Measurements from ENCODE around the gene ZBTB2. TPM values are rescaled to one million over a fixed set of nuclear protein-coding genes. Genes with fewer than 3 reads are reported as not detected.

The ZBTB2 gene
- total RNA-seq, 1 experiment from 2014 or later, result 8.9 TPM

- Histone ChIP-seq H3K4me1 (replicated peaks; ENCODE audit: insufficient read depth) (peaks cover 22% of the 10 kb centered on the region), H3K27me3 (ENCODE audit: insufficient read depth, low read depth) (no peaks in the 10 kb centered on the region), H3K4me2 (no peak overlapping the region), H3F3A (ENCODE audit: insufficient read depth, low read depth) (peaks cover 21% of the 10 kb centered on the region), H3K9me3 (ENCODE audit: insufficient read depth, low read depth) (no peaks in the 10 kb centered on the region), H3K27ac (no peak overlapping the region), H3K9me2 (ENCODE audit: insufficient read depth) (no peaks in the 10 kb centered on the region), H2AFZ (no peak overlapping the region), H3K79me2 (ENCODE audit: low read depth) (peaks cover 43% of the 10 kb centered on the region), H4K20me1 (ENCODE audit: insufficient read depth) (no peaks in the 10 kb centered on the region; the same call in 1 of the 2 replicates), H3K36me3 (ENCODE audit: low read depth) (peaks cover 21% of the 10 kb centered on the region; the same call in 1 of the 2 replicates), H3K4me3 (no peak overlapping the region)
- CTCF ChIA-PET, result no interaction called here
- no TSS peak for BruUV-seq (replicated peaks)
- TF ChIP-seq CTCF (conservative IDR thresholded peaks at IDR 0.05) (no peak; the same call in 1 of the 2 replicates), EZH2 (IDR thresholded peaks at IDR 0.05; ENCODE audit: low read depth) (no peak)
- POLR2A ChIA-PET (ENCODE audit: unreplicated experiment), result no interaction called here
- intact Hi-C loops (cut with micrococcal nuclease; ENCODE audit: unreplicated experiment), result no loop called here
- no peak for DNase-seq
Measured at GRCh38 chr6:151370509-151371078, 20.8 kb downstream of the ZBTB2 start.

GRCh38 chr6:151365233-151365632, 26.1 kb downstream of the ZBTB2 start:
- H3K27ac ChIP-seq, result no peak overlapping the region
- no peak overlapping the region for H3K4me3 ChIP-seq
- no peaks in the 10 kb centered on the region for H3K9me3 ChIP-seq (ENCODE audit: insufficient read depth, low read depth)
- intact Hi-C loops (cut with micrococcal nuclease; ENCODE audit: unreplicated experiment), result no loop called here
- POLR2A ChIA-PET (ENCODE audit: unreplicated experiment), result no interaction called here
- no TSS peak for BruUV-seq (replicated peaks)
- H3K27me3 ChIP-seq (ENCODE audit: insufficient read depth, low read depth), result no peaks in the 10 kb centered on the region
- DNase-seq, result no peak
- H4K20me1 ChIP-seq (ENCODE audit: insufficient read depth), result no peaks in the 10 kb centered on the region; the same call in 1 of the 2 replicates
- no peak overlapping the region for H3K4me2 ChIP-seq
- TF ChIP-seq EZH2 (IDR thresholded peaks at IDR 0.05; ENCODE audit: low read depth), result no peak
- no peak for TF ChIP-seq CTCF (conservative IDR thresholded peaks at IDR 0.05)
- peaks cover 10% of the 10 kb centered on the region; the same call in 1 of the 2 replicates for H3F3A ChIP-seq (ENCODE audit: insufficient read depth, low read depth)
- H3K4me1 ChIP-seq (replicated peaks; ENCODE audit: insufficient read depth), result no peaks in the 10 kb centered on the region
- no peaks in the 10 kb centered on the region for H3K79me2 ChIP-seq (ENCODE audit: low read depth)
- H3K9me2 ChIP-seq (ENCODE audit: insufficient read depth), result no peaks in the 10 kb centered on the region
- CTCF ChIA-PET, result no interaction called here
- 0 out of 2 replicates have a peak, but pooled peaks cover 16% of the 10 kb centered on the region for H3K36me3 ChIP-seq (ENCODE audit: low read depth)
- no peak overlapping the region for H2AFZ ChIP-seq

- ChIA-PET POLR2A (ENCODE audit: unreplicated experiment) (no interaction called here), CTCF (no interaction called here)
- Histone ChIP-seq H3K27ac (no peak overlapping the region), H3K27me3 (ENCODE audit: insufficient read depth, low read depth) (no peaks in the 10 kb centered on the region), H2AFZ (no peak overlapping the region), H3K36me3 (ENCODE audit: low read depth) (peaks cover 14% of the 10 kb centered on the region; the same call in 1 of the 2 replicates), H3K4me2 (no peak overlapping the region), H3K9me2 (ENCODE audit: insufficient read depth) (no peaks in the 10 kb centered on the region), H3K4me3 (no peak overlapping the region), H3K4me1 (replicated peaks; ENCODE audit: insufficient read depth) (no peaks in the 10 kb centered on the region), H3K79me2 (ENCODE audit: low read depth) (no peaks in the 10 kb centered on the region), H3F3A (ENCODE audit: insufficient read depth, low read depth) (peaks cover 26% of the 10 kb centered on the region; the same call in 1 of the 2 replicates), H3K9me3 (ENCODE audit: insufficient read depth, low read depth) (peaks cover under 1% of the 10 kb centered on the region; the same call in 1 of the 2 replicates), H4K20me1 (ENCODE audit: insufficient read depth) (no peaks in the 10 kb centered on the region)
- TF ChIP-seq CTCF (conservative IDR thresholded peaks at IDR 0.05) (no peak), EZH2 (IDR thresholded peaks at IDR 0.05; ENCODE audit: low read depth) (no peak)
- no peak for DNase-seq
- intact Hi-C loops (cut with micrococcal nuclease; ENCODE audit: unreplicated experiment), result no loop called here
- BruUV-seq (replicated peaks), result no TSS peak
Measured at GRCh38 chr6:151359486-151359885, 31.9 kb downstream of the ZBTB2 start.

All from PC-9 (cell line).